ENCODE measurements around the gene PLXNA1.

PLXNA1 gene

GRCh38 chr3:127009531-127009930 is 26.6 kb downstream of the PLXNA1 start:
- no peak for DNase-seq (ENCODE audit: low read depth)
- TF ChIP-seq CTCF (conservative IDR thresholded peaks at IDR 0.05; ENCODE audit: control insufficient read depth, insufficient read depth, low read depth, low read length): no peak
- H3K4me3 ChIP-seq (ENCODE audit: control insufficient read depth, low read depth, low read length): no peak overlapping the region

- no peak overlapping the region for H3K4me3 ChIP-seq (ENCODE audit: control insufficient read depth, low read depth, low read length)
- DNase-seq (ENCODE audit: low read depth): peak; percentile 70
- no peak for TF ChIP-seq CTCF (conservative IDR thresholded peaks at IDR 0.05; ENCODE audit: control insufficient read depth, insufficient read depth, low read depth, low read length)
Observed at GRCh38 chr3:127011270-127011992, 28.5 kb downstream of the PLXNA1 start.

DNA sequence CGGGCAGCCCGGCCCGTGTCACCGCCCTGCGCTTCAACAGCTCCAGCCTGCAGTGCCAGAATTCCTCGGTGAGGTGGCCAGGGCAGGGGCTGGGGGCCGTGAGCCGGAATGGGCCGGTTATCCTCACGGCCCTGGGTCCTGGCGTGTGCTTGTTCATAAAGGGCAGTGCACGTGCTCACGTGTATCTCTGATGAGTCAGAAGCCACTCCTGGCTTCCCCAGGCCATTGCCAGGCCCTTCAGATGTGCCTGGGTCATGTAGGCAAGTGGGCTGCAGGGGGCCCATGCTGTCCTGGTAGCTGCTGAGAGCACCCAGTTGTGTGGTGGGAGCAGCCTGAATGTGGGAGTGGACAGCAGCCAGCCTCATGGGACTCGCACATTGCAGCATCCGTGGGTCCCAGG is 29.2 kb downstream of the PLXNA1 start:
- no peak overlapping the region for H3K4me3 ChIP-seq (ENCODE audit: control insufficient read depth, low read depth, low read length)
- peak; percentile 56 for DNase-seq (ENCODE audit: low read depth)
- TF ChIP-seq CTCF (conservative IDR thresholded peaks at IDR 0.05; ENCODE audit: control insufficient read depth, insufficient read depth, low read depth, low read length): no peak

GRCh38 chr3:127013181-127013580 is 30.3 kb downstream of the PLXNA1 start:
- H3K4me3 ChIP-seq (ENCODE audit: control insufficient read depth, low read depth, low read length): no peak overlapping the region
- no peak for TF ChIP-seq CTCF (conservative IDR thresholded peaks at IDR 0.05; ENCODE audit: control insufficient read depth, insufficient read depth, low read depth, low read length)
- DNase-seq (ENCODE audit: low read depth): no peak

- DNase-seq (ENCODE audit: low read depth): no peak
- no peak overlapping the region for H3K4me3 ChIP-seq (ENCODE audit: control insufficient read depth, low read depth, low read length)
- no peak for TF ChIP-seq CTCF (conservative IDR thresholded peaks at IDR 0.05; ENCODE audit: control insufficient read depth, insufficient read depth, low read depth, low read length)
Observed at GRCh38 chr3:127013758-127014535, 31.0 kb downstream of the PLXNA1 start.

DNA sequence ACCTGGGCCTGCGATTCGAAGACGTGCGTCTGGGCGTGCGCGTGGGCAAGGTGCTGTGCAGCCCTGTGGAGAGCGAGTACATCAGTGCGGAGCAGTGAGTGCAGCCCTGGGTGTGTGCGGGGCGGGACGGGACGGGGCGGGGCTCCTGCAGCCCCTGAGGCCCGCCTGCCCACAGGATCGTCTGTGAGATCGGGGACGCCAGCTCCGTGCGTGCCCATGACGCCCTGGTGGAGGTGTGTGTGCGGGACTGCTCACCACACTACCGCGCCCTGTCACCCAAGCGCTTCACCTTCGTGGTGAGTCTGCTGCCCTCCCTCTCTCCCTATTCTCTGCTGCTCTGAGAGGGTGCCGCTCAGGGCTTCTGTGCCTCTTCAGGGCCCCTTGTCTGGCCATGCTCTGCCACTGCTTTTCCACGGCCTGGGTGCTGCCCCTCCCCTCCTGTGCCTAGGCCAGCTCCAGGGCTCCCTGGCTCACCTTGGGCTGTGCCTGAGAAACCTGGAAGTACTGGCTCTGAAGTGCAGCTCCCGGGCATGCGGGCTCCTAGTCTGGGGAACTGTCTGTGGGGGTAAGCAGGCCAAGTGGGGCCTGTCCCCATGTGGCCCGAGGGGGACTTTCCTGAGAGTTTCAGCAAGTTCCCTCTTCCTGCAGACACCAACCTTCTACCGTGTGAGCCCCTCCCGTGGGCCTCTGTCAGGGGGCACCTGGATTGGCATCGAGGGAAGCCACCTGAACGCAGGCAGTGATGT is 31.8 kb downstream of the PLXNA1 start:
- TF ChIP-seq CTCF (conservative IDR thresholded peaks at IDR 0.05; ENCODE audit: control insufficient read depth, insufficient read depth, low read depth, low read length): no peak
- no peak for DNase-seq (ENCODE audit: low read depth)
- no peak overlapping the region for H3K4me3 ChIP-seq (ENCODE audit: control insufficient read depth, low read depth, low read length)
